K562 (cell line): Measurements from ENCODE around the gene AK2. TPM values are rescaled to one million over a fixed set of nuclear protein-coding genes. Genes with fewer than 3 reads are reported as not detected.

Experiments
- ADNP ChIP-seq: fragments of 200-800 bp; sonication (Bioruptor generic); IDR thresholded peaks from 2 replicates; pipeline ENCODE4 v1.6.1; 2016; ENCODE audit warnings: missing genetic modification characterization, missing compliant biosample characterization
- BACH1 ChIP-seq: fragments of 200-800 bp; sonication (Bioruptor generic); IDR thresholded peaks from 2 replicates; pipeline ENCODE4 v1.6.1; 2016; ENCODE audit warnings: missing genetic modification characterization, missing compliant biosample characterization
- BMI1 ChIP-seq: fragments of 150-350 bp; IDR thresholded peaks from 2 replicates; pipeline ENCODE4 v1.6.1; 2014; ENCODE audit warnings: low read length
- CXXC5 ChIP-seq: fragments of 250-450 bp; sonication (Bioruptor Pico); IDR thresholded peaks from 2 replicates; pipeline ENCODE4 v1.8.0; 2022; ENCODE audit warnings: inconsistent platforms, mild to moderate bottlenecking, moderate library complexity
- DACH1 ChIP-seq: fragments of 450-650 bp; IDR thresholded peaks from 2 replicates; pipeline ENCODE4 v1.6.1; 2018; ENCODE audit not compliant: partially characterized antibody
- ETV5 ChIP-seq: sonication (generic); formaldehyde crosslinking; IDR thresholded peaks from 2 replicates; pipeline ENCODE4 v1.4.0; 2020; ENCODE audit warnings: low read depth, mild to moderate bottlenecking, missing genetic modification reagents
- GTF2A2 ChIP-seq: IDR thresholded peaks from 2 replicates; pipeline ENCODE4 v1.6.1; 2016; ENCODE audit warnings: mild to moderate bottlenecking, missing genetic modification characterization, missing compliant biosample characterization
- HDGF ChIP-seq: fragments of 450-650 bp; IDR thresholded peaks from 2 replicates; pipeline ENCODE4 v1.6.1; 2016
- HNRNPUL1 ChIP-seq: fragments of 200-400 bp; formaldehyde crosslinking; IDR thresholded peaks from 2 replicates; pipeline ENCODE4 v1.6.1; 2017; ENCODE audit warnings: low read length
- MAFK ChIP-seq: IDR thresholded peaks from 2 replicates; pipeline ENCODE4 v1.6.1; 2011; ENCODE audit warnings: low read length, improper control_type of control experiment
- MCM7 ChIP-seq, 2 experiments: fragments of 450-650 bp; IDR thresholded peaks; 2 replicates each; pipeline ENCODE4 v1.6.1; 2016 to 2018
- NR2C1 ChIP-seq, 2 experiments: fragments of 450-650 bp; IDR thresholded peaks; 2 replicates each; pipeline ENCODE4 v1.6.1; 2017; ENCODE audit warnings: mild to moderate bottlenecking in 2 of 2, antibody characterized with exemption in 1 of 2, inconsistent platforms in 1 of 2, missing compliant biosample characterization in 1 of 2, missing genetic modification characterization in 1 of 2
- TCFL5 ChIP-seq: fragments of 250-450 bp; sonication (Bioruptor Pico); conservative IDR thresholded peaks from 2 replicates; pipeline ENCODE4 v1.6.1; 2021; ENCODE audit warnings: mild to moderate bottlenecking, moderate library complexity, matching md5 sums
- TEAD4 ChIP-seq, 2 experiments: sonication (generic) in 1 of 2; formaldehyde crosslinking in 1 of 2; IDR thresholded peaks; 2 replicates each; pipeline versions ENCODE4 v1.6.1 to v1.8.0; 2012 to 2022; ENCODE audit warnings: borderline replicate concordance in 1 of 2, inconsistent platforms in 1 of 2, low read length in 1 of 2, mild to moderate bottlenecking in 1 of 2, missing genetic modification reagents in 1 of 2
- XRCC4 ChIP-seq: IDR thresholded peaks from one replicate; pipeline ENCODE4 v1.6.1; 2011; ENCODE audit not compliant: insufficient read depth, insufficient read length; ENCODE audit errors: extremely low read depth
- ZFP30 ChIP-seq: fragments of 250-450 bp; sonication (Bioruptor Pico); IDR thresholded peaks from 2 replicates; pipeline ENCODE4 v1.8.0; 2022; ENCODE audit warnings: moderate library complexity, mild to moderate bottlenecking, inconsistent platforms, borderline replicate concordance
- ZNF780A ChIP-seq: fragments of 250-450 bp; sonication (Bioruptor Pico); IDR thresholded peaks from 2 replicates; pipeline ENCODE4 v1.5.0; 2021; ENCODE audit warnings: mild to moderate bottlenecking
- polyA plus RNA-seq, 8 experiments: library from polyadenylated mRNA; depleted of rRNA in 4 of 8; stranded (reverse) in 5 of 8; unstranded in 3 of 8; fragments of >200 nt; fragmentation: Nextera tagmentation in 2 of 8; fragmentation: Illumina TruSeq in 1 of 8; extraction: Ambion mirVana in 2 of 8; extraction: Trizol in 1 of 8; gene quantifications; 2 replicates each; pipeline versions ENCODE4 v1.2.1 to v1.2.3, GENCODE V29; 2011 to 2014; ENCODE audit warnings: inconsistent platforms in 1 of 8, missing spikeins in 1 of 8
- total RNA-seq, 7 experiments: library from RNA; depleted of rRNA in 6 of 7; stranded (reverse); fragments of >200 nt in 6 of 7; fragmentation: Illumina TruSeq in 2 of 7; extraction: Trizol in 2 of 7; gene quantifications; 2 replicates each; pipeline versions ENCODE4 v1.2.1 to v1.2.3, GENCODE V29; 2011 to 2021; ENCODE audit warnings: low replicate concordance in 1 of 7
- TF ChIP-seq, protein P1 (sequence below): fragments of 250-450 bp; sonication (Bioruptor Pico); IDR thresholded peaks from 2 replicates; pipeline ENCODE4 v1.5.0; 2020; ENCODE audit warnings: mild to moderate bottlenecking, borderline replicate concordance
- TF ChIP-seq, protein P2 (sequence below): fragments of 250-450 bp; sonication (Bioruptor Pico); IDR thresholded peaks from 2 replicates; pipeline ENCODE4 v1.8.0; 2021; ENCODE audit warnings: borderline replicate concordance, mild to moderate bottlenecking, moderate library complexity; ENCODE audit not compliant: poor library complexity, severe bottlenecking
- TF ChIP-seq, protein P3 (sequence below): sonication (generic); formaldehyde crosslinking; IDR thresholded peaks from 2 replicates; pipeline ENCODE4 v1.8.1; 2023; ENCODE audit warnings: mild to moderate bottlenecking, missing genetic modification reagents
- TF ChIP-seq, protein P4 (sequence below): sonication (generic); formaldehyde crosslinking; IDR thresholded peaks from 2 replicates; pipeline ENCODE4 v1.8.1; 2022; ENCODE audit warnings: missing genetic modification reagents

Gene AK2
- total and polyA plus RNA-seq, 9 of the 15 experiments (the other 6 are each of a cell fraction or from before 2014, with no cell fraction given): 105 to 1,050 (median 509) TPM

DNA sequence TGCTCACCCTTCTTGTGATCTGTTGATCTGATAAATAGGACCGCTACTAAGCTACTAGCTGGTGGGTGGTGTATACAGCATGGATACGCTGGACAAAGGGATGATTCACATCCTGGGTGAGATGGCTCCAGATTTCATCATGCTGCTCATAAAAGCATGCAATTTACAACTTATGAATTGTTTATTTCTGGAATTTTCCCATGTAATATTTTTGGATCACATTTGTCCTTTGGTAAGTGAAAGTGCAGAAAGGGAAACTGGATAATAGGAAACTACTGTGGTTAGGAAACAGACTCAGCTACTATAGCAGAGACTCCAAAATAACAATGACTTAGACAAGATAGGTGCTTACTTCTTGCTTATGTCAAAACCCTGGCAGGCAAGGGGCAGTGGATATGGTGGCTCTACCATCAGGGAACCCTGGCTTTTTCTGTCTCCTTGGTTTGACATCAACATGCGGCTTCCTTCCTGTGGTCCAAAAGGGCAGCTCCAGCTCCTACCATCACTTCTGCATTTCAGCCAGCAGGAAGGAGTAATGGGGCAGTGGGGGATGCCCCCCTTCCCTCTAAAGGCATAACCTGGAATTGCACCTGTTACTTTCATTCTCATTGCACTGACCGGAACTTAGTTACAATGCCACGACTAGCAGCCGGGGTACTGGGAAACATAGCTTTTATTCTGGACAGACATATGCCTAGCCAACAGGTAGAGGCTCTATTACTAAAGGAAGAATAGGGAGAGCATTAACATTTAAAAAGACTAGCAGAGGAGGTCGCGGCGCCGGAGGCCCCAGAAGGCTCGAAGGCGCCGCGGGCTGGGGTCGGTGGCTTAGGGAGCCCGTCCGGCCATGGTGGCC is 13.8 kb upstream of the AK2 start (continued):
- TF ChIP-seq, protein P1, sequence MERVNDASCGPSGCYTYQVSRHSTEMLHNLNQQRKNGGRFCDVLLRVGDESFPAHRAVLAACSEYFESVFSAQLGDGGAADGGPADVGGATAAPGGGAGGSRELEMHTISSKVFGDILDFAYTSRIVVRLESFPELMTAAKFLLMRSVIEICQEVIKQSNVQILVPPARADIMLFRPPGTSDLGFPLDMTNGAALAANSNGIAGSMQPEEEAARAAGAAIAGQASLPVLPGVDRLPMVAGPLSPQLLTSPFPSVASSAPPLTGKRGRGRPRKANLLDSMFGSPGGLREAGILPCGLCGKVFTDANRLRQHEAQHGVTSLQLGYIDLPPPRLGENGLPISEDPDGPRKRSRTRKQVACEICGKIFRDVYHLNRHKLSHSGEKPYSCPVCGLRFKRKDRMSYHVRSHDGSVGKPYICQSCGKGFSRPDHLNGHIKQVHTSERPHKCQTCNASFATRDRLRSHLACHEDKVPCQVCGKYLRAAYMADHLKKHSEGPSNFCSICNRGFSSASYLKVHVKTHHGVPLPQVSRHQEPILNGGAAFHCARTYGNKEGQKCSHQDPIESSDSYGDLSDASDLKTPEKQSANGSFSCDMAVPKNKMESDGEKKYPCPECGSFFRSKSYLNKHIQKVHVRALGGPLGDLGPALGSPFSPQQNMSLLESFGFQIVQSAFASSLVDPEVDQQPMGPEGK (CRISPR knock-in tag): no peak
- TF ChIP-seq HDGF: no peak
- TF ChIP-seq, protein P2, sequence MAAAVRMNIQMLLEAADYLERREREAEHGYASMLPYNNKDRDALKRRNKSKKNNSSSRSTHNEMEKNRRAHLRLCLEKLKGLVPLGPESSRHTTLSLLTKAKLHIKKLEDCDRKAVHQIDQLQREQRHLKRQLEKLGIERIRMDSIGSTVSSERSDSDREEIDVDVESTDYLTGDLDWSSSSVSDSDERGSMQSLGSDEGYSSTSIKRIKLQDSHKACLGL (CRISPR knock-in tag): no peak
- no peak for TF ChIP-seq ADNP (tag)
- TF ChIP-seq BACH1: no peak
- TF ChIP-seq, protein P3, sequence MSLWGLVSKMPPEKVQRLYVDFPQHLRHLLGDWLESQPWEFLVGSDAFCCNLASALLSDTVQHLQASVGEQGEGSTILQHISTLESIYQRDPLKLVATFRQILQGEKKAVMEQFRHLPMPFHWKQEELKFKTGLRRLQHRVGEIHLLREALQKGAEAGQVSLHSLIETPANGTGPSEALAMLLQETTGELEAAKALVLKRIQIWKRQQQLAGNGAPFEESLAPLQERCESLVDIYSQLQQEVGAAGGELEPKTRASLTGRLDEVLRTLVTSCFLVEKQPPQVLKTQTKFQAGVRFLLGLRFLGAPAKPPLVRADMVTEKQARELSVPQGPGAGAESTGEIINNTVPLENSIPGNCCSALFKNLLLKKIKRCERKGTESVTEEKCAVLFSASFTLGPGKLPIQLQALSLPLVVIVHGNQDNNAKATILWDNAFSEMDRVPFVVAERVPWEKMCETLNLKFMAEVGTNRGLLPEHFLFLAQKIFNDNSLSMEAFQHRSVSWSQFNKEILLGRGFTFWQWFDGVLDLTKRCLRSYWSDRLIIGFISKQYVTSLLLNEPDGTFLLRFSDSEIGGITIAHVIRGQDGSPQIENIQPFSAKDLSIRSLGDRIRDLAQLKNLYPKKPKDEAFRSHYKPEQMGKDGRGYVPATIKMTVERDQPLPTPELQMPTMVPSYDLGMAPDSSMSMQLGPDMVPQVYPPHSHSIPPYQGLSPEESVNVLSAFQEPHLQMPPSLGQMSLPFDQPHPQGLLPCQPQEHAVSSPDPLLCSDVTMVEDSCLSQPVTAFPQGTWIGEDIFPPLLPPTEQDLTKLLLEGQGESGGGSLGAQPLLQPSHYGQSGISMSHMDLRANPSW: no peak
- no peak for TF ChIP-seq ZNF780A (CRISPR knock-in tag)
- no peak for TF ChIP-seq HNRNPUL1
- no peak for TF ChIP-seq XRCC4
- TF ChIP-seq ZFP30: no peak
- TF ChIP-seq MCM7 (IDR thresholded peaks at IDR 0.05): no peak
- no peak for TF ChIP-seq NR2C1 (IDR thresholded peaks at IDR 0.05)
- TF ChIP-seq NR2C1 (tag; IDR thresholded peaks at IDR 0.05): peak; percentile 11; the same call in 1 of the 2 replicates
- peak; percentile 17; the same call in 1 of the 2 replicates for TF ChIP-seq TEAD4 (IDR thresholded peaks at IDR 0.05; ENCODE audit: low read length)
- no peak for TF ChIP-seq TEAD4 (CRISPR knock-in tag; IDR thresholded peaks at IDR 0.05; ENCODE audit: borderline replicate concordance)
- no peak for TF ChIP-seq MAFK
- TF ChIP-seq BMI1: no peak
- no peak for TF ChIP-seq CXXC5 (CRISPR knock-in tag)
- peak; percentile 44; the same call in 1 of the 2 replicates for TF ChIP-seq GTF2A2 (tag)
- TF ChIP-seq, protein P4, sequence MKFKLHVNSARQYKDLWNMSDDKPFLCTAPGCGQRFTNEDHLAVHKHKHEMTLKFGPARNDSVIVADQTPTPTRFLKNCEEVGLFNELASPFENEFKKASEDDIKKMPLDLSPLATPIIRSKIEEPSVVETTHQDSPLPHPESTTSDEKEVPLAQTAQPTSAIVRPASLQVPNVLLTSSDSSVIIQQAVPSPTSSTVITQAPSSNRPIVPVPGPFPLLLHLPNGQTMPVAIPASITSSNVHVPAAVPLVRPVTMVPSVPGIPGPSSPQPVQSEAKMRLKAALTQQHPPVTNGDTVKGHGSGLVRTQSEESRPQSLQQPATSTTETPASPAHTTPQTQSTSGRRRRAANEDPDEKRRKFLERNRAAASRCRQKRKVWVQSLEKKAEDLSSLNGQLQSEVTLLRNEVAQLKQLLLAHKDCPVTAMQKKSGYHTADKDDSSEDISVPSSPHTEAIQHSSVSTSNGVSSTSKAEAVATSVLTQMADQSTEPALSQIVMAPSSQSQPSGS: no peak
- no peak for TF ChIP-seq ETV5 (CRISPR knock-in tag)
- no peak for TF ChIP-seq DACH1
- no peak for TF ChIP-seq TCFL5 (CRISPR knock-in tag)
